PC-3 (cell line): ENCODE measurements around the gene CACNA1D. TPM values are rescaled to one million over a fixed set of nuclear protein-coding genes. Genes with fewer than 3 reads are reported as not detected.

Experiments used
- ATAC-seq: fragments of 200-7000 bp; cut with Tn5 transposase; 2 replicates; pipeline ENCODE4 v1.9.1; 2020; ENCODE audit warnings: mild to moderate bottlenecking, moderate library complexity
- BruUV-seq: library from RNA; stranded (reverse); fragments of 400-500 nt; replicated peaks from 2 replicates; lab custom pipeline; 2021; lab: Mats Ljungman, UMichigan
- CTCF ChIA-PET: fragments of 300-600 bp; sonication (Branson Sonifier 250); formaldehyde crosslinking; loops from one replicate; lab custom pipeline; 2022; ENCODE audit warnings: antibody characterized with exemption; lab: Charles Lee
- POLR2A ChIA-PET: fragments of 300-600 bp; sonication (Branson Sonifier 250); formaldehyde crosslinking; loops from one replicate; lab custom pipeline; 2022; ENCODE audit warnings: antibody characterized with exemption; ENCODE audit not compliant: unreplicated experiment; lab: Charles Lee
- DNase-seq: peaks from one replicate; pipeline ENCODE4 v3.0.0-alpha.2; 2015
- H2AFZ ChIP-seq: fragments of 300-600 bp; sonication (generic); 2 replicates; pipeline ENCODE4 v1.6.0; 2016; ENCODE audit warnings: antibody characterized with exemption, low read length
- H3F3A ChIP-seq: fragments of 300-600 bp; sonication (generic); one replicate; pipeline ENCODE4 v1.6.0; 2017; ENCODE audit warnings: antibody characterized with exemption, low read length, control low read depth, mild to moderate bottlenecking; ENCODE audit not compliant: unreplicated experiment
- H3K27ac ChIP-seq: fragments of 300-600 bp; sonication (generic); 2 replicates; pipeline ENCODE4 v1.5.1; 2016; ENCODE audit warnings: mild to moderate bottlenecking, low read length
- H3K27me3 ChIP-seq: fragments of 300-600 bp; sonication (generic); 2 replicates; pipeline ENCODE4 v1.6.1; 2016; ENCODE audit warnings: low read length, mixed read lengths
- H3K36me3 ChIP-seq: fragments of 300-600 bp; sonication (generic); 2 replicates; pipeline ENCODE4 v1.6.1; 2016; ENCODE audit warnings: low read depth, mixed run types, low read length, mixed read lengths
- H3K4me1 ChIP-seq: fragments of 300-600 bp; sonication (generic); 2 replicates; pipeline ENCODE4 v1.5.1; 2016; ENCODE audit warnings: low read length; ENCODE audit not compliant: insufficient read depth
- H3K4me2 ChIP-seq: fragments of 300-600 bp; sonication (generic); 2 replicates; pipeline ENCODE4 v1.6.0; 2016; ENCODE audit warnings: low read length
- H3K4me3 ChIP-seq: fragments of 300-600 bp; sonication (generic); 2 replicates; pipeline ENCODE4 v1.5.1; 2016; ENCODE audit warnings: mild to moderate bottlenecking, low read length, mixed read lengths
- H3K79me2 ChIP-seq: fragments of 300-600 bp; sonication (generic); 2 replicates; pipeline ENCODE4 v1.6.1; 2017; ENCODE audit warnings: low read length, mixed read lengths
- H3K9ac ChIP-seq: fragments of 300-600 bp; sonication (generic); 2 replicates; pipeline ENCODE4 v1.6.0; 2016; ENCODE audit warnings: mild to moderate bottlenecking, low read length
- H3K9me2 ChIP-seq: fragments of 300-600 bp; sonication (generic); replicated peaks from 2 replicates; pipeline ENCODE4 v1.6.1; 2016; ENCODE audit warnings: mixed run types, low read length, mixed read lengths
- H3K9me3 ChIP-seq: fragments of 300-600 bp; sonication (generic); 2 replicates; pipeline ENCODE4 v1.6.1; 2016; ENCODE audit warnings: low read length, mixed read lengths
- H4K20me1 ChIP-seq: fragments of 300-600 bp; sonication (generic); 2 replicates; pipeline ENCODE4 v1.6.1; 2016; ENCODE audit warnings: low read length, mixed read lengths
- EZH2 ChIP-seq: fragments of 300-600 bp; sonication (generic); IDR thresholded peaks from one replicate; pipeline ENCODE4 v1.6.1; 2017; ENCODE audit warnings: antibody characterized with exemption, mild to moderate bottlenecking, low read length; ENCODE audit not compliant: unreplicated experiment
- EZH2phosphoT487 ChIP-seq: fragments of 300-600 bp; sonication (generic); IDR thresholded peaks from 2 replicates; pipeline ENCODE4 v1.6.1; 2018; ENCODE audit warnings: mild to moderate bottlenecking, antibody characterized with exemption, low read length, borderline replicate concordance
- intact Hi-C: fragments of 100-400 bp; cut with micrococcal nuclease; formaldehyde crosslinking; loops from 2 replicates; pipeline ENCODE4 v1.9.0; 2023
- total RNA-seq: library from RNA; depleted of rRNA; stranded (reverse); fragments of >200 nt; gene quantifications from 2 replicates; pipeline ENCODE4 v1.2.3, GENCODE V29; 2014; rRNA removed
- TF ChIP-seq, protein P1 (sequence below): fragments of 300-600 bp; sonication (generic); conservative IDR thresholded peaks from 2 replicates; pipeline ENCODE4 v1.5.1; 2017; ENCODE audit warnings: antibody characterized with exemption, low read depth, mild to moderate bottlenecking, low read length

CACNA1D gene
- total RNA-seq, 1 experiment from 2014 or later, result not detected

DNA sequence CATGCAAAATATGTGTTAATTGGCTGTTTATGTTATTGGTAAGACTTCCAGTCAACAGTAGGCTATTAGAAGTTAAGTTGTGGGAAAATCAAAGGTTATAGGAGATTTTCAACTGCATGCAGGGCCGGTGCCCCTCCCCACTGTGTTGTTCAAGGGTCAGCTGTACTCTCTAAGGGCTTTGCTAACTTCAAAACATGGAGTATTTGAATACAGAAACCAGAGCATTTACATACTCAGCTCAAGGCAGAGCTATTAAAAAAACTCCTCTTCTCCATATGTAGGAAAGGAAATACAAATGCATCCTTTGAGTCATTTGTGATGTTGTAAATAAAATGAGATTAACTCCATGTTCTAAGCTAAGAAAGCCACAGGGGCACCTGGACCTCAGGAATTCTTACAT is 368.7 kb downstream of the CACNA1D start:
- H3K27me3 ChIP-seq, result no peaks in the 10 kb centered on the region
- H3K4me2 ChIP-seq, result no peak overlapping the region
- no peak for ATAC-seq
- no peak overlapping the region for H3K9ac ChIP-seq
- no peaks in the 10 kb centered on the region for H3K9me2 ChIP-seq
- DNase-seq, result no peak
- ChIA-PET POLR2A (no interaction called here), CTCF (no interaction called here)
- no peaks in the 10 kb centered on the region for H3F3A ChIP-seq
- BruUV-seq, result no TSS peak
- H3K36me3 ChIP-seq, result peaks cover 14% of the 10 kb centered on the region; the same call in 1 of the 2 replicates
- H3K79me2 ChIP-seq, result no peaks in the 10 kb centered on the region
- H2AFZ ChIP-seq, result no peak overlapping the region
- H3K9me3 ChIP-seq, result no peaks in the 10 kb centered on the region
- intact Hi-C loops, result no loop called here
- H4K20me1 ChIP-seq, result no peaks in the 10 kb centered on the region
- H3K27ac ChIP-seq, result no peak overlapping the region
- no peak overlapping the region for H3K4me3 ChIP-seq
- no peak for TF ChIP-seq EZH2
- TF ChIP-seq EZH2phosphoT487, result no peak
- TF ChIP-seq, protein P1, sequence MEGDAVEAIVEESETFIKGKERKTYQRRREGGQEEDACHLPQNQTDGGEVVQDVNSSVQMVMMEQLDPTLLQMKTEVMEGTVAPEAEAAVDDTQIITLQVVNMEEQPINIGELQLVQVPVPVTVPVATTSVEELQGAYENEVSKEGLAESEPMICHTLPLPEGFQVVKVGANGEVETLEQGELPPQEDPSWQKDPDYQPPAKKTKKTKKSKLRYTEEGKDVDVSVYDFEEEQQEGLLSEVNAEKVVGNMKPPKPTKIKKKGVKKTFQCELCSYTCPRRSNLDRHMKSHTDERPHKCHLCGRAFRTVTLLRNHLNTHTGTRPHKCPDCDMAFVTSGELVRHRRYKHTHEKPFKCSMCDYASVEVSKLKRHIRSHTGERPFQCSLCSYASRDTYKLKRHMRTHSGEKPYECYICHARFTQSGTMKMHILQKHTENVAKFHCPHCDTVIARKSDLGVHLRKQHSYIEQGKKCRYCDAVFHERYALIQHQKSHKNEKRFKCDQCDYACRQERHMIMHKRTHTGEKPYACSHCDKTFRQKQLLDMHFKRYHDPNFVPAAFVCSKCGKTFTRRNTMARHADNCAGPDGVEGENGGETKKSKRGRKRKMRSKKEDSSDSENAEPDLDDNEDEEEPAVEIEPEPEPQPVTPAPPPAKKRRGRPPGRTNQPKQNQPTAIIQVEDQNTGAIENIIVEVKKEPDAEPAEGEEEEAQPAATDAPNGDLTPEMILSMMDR, result no peak
- H3K4me1 ChIP-seq, result no peaks in the 10 kb centered on the region

Other genes starting within 250 kb of the CACNA1D start
- 380 and 486 TPM in 2 replicates for gene TKT, start 238.6 kb upstream of the CACNA1D start, total RNA-seq
- 12.7 and 16.8 TPM in 2 replicates for gene DCP1A, start 147.1 kb upstream of the CACNA1D start, total RNA-seq